NCI-H1048 (cell line): ENCODE measurements around the gene TUBB2B.
A peak's percentile ranks its signal among the peaks of the same experiment; 100 is the strongest.
"Not testable (repeated sequence)": the region's sequence is repeated elsewhere in the genome, so short reads cannot be mapped to it uniquely, and the experiment has no call there.

Experiments used
- DNase-seq: peaks from one replicate; lab custom pipeline; 2025; lab: John Stamatoyannopoulos, UW

TUBB2B gene

DNA sequence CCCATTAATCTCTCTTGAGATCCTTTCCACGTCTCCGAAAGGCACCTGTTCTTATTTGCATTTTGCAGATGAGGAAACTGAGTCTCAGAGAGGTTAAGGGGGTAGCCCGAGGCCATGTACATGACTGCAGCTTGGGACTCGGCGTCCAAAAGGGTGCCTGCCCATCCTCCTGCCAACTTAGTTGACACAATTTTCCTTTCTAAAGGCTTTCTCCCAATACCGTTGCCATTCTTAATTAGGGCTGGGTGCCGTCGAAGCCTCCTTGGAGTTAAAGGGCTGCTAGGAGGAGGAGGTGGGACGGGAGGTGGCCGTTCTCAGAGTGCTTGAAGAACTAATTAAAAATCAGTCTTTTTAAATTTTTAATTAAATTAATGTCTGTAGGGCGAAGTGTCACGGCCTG, 30.7 kb upstream of the TUBB2B start:
- DNase-seq: no peak

DNA sequence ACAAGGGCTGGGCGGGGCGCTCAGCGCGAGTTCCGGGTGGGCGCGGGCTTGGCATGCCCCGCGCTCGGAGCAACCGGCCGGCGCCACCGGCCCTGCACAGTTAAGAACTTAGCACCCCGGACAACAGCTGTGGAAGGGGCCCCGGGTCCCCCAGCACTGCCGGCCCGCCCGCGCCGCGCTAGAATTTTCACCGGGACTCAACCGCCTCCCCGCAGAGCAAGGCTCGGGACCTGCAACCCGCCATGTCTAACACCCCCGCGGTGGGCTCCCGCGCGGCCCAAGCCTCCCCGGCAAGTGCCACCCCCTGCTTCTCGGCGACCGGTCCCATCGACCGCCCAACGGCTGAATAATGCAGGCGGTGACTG, 26.1 kb upstream of the TUBB2B start:
- DNase-seq: no peak

DNA sequence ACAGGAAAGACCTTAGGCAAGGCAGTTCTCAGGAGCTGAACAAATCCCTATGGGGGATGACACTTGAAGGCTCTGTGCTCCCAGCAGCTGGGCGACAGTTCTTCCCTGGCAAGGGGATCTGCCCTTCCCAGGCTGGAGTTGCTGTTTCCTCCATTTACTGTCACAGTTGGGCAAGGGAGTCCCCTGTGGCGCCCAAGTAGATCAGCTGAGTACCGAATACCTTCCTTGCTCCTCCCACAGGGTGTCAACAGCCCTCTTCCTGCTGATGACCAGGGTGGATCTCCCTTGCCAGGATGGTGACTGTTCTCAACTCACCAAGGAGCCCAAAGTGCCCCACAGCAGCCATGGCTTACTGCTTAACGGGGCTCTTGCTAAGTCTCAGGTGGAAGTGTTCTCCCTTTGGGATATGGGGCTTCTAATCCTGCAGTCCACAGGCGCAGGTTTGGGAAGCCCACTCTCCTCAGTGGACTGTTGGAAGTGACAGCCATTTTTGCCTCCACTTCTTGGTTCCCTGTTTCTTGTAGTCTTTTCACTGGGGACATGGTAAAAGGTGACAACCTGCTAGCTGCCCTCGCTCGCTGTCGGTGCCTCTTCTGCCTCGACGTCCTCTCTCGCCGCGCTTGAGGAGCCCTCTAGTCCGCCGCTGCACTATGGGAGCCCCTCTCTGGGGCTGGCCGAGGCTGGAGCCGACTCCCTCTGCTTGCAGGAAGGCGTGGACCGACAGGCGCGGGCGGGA, 25.6 kb upstream of the TUBB2B start:
- no peak for DNase-seq

DNA sequence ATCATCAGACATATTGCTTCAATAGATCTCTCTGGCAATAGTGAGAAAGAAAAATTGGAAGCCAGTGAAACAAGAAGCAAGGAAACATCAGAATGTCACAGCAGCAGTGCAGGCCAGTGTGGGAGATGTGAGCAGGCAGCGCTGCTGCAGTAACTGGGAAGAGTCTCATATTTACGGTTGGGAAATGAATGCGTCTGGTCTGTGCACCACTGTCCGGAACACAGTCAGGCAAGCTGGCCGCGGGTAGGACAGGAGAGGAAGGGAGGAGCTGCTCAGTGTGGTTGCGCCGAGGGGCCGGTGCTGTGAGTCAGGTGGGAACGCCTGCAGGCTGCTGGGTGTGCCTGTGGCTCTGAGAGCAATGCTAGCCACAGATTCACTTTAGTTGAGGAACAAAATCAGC, 24.9 kb upstream of the TUBB2B start:
- DNase-seq: no peak

DNA sequence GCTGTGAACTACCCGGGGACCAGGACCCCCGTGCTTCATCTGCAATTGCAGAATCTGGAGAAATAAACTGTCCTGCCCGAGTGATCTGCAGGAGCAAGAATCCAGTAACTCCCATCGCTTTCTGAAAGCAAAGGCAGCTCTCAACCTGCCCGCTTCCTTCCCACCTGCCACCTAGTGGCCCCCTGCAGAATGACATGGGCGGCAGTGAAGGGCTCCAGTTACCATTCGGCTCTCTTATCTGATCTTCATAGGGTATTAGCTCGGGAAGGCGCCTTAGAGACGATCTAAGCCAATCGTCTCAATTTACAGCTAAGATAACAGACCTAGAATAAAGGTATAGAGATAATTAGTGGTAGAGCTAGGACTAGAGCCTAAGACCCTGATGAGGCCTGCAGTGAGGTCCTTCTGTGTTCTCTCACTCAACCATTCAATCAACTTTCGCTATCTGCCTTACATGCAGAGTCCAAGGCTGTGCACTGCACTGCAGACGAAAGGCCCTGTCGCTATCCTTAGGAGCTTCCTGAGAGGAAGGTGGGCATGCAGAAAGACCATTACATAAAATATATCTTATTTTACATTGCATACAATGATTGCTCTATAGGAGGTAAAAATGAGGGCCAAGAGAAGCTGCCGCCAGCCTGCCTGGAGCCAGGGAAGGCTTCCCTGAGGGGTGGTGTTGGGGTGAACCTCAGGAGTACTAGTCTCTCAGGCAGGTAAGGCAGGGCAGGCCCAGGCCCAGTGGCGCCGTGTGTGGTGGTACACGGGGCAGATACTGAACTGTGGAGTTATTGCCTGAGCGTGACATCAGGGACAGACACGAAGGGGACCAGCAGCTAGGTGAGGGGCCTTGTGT, 24.2 kb upstream of the TUBB2B start:
- DNase-seq: peak; percentile 78

DNA sequence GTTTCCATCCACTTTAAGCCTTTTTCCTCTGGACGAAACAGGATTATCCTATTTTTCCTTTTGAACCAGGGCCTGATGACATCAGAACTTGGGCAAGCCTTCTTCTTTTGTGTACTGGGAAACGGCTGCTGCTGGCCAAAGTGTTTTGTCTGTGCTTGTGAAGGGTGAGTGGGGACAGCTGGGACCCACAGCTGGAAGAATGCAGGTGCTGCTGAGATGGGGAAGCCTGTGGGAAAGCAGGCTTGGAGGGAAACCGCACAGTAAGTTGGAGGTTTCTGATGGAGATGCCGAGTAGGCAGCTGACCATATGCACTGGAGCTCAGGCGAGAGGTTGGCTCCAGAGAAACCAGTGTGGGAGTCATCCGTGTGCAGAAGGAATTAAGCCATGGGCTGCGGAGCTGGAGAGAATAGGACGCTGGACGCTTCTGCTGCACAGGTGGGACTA, 22.8 kb upstream of the TUBB2B start:
- DNase-seq: no peak

DNA sequence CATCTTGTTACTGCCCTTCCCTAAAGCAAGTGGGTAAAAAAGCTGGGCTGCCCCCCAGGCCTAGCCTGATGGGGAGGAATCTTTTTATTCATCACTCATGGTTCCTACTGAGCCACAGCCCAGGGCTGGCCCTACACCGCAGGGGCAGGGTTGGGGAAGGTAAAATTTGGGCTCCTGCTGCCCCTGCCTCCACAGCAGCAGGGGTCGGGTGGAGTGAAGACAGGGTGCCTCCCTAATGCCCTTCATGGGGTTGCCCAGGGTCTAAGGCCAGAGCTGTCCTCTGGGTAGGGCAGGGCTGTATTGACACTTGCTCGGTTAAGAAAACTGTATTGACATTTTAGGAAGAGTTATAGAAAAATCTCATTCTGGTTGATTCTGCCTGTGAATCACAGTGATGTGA, 22.4 kb upstream of the TUBB2B start:
- no peak for DNase-seq

DNA sequence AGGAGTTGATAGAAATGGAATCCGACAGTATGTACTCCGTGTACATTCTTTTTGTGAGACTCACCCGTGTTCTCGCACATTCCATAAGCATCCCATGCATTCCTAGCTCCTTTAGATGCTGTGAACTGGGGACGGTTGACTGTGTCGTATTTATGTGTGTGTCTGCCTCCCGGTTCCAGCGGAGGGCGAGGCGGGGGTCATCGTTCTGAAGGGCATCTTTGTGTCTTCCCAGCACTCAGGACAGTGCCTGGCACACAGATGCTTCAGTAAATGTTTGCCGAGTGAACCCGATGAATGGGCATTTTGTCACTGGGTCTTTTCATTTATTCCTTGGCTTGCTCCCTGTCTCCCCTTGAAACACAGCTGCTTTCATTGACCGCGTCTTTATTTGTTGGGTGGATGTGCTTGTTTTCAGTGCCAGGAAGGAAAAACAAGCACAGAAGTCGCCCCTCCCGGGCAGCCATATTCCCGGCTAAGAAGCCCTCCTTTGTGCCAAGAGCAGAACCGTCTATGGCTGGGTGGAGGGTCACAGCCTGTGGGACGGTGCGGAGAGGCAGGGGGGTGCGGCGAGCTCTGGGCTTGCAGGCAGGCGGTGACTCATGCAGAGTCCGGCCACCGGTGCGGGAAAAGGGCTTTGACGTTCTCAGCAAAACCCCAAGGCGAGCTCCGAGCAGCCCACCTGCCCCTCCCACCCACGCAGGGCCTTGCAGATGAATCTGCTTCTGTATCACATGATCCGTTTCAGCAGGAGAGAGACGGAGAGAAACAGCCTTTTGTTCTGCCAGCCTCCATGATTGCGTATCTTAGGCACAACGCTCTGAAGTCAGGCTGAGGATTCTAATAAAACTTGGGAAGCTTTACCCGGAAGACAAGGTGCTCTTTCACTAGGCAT, 20.0 kb upstream of the TUBB2B start:
- no peak for DNase-seq

DNA sequence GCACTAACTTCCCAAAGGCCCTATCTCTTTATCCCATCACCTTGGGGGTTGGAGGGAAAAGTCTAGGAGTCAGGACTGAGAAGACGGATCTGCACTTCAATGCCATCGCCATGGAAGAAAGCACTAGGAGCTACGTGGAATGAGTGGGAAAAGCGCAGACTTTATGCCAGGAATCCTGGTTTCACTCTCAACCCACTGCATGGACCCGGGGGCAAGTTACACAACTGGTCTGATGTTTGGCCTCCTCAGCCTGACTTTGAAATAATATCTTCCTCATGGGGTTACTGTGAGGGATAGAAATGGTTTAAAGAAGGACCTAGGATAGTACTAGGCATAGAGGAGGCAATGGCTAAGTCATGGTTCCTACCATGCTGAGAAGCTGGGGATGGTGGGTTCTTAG, 17.8 kb upstream of the TUBB2B start:
- DNase-seq: no peak

DNA sequence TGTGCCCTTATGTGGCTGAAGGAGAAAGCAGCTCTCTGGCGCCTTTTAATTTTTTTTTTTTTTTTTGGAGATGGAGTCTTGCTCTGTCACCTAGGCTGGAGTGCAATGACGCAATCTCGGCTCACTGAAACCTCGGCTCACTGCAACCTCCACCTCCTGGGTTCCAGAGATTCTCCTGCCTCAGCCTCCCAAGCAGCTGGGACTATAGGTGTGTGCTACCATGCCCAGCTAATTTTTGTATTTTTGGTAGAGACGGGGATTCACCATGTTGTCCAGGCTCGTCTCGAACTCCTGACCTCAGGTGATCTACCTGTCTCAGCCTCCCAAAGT, 17.3 kb upstream of the TUBB2B start:
- not testable (repeated sequence) for DNase-seq

DNA sequence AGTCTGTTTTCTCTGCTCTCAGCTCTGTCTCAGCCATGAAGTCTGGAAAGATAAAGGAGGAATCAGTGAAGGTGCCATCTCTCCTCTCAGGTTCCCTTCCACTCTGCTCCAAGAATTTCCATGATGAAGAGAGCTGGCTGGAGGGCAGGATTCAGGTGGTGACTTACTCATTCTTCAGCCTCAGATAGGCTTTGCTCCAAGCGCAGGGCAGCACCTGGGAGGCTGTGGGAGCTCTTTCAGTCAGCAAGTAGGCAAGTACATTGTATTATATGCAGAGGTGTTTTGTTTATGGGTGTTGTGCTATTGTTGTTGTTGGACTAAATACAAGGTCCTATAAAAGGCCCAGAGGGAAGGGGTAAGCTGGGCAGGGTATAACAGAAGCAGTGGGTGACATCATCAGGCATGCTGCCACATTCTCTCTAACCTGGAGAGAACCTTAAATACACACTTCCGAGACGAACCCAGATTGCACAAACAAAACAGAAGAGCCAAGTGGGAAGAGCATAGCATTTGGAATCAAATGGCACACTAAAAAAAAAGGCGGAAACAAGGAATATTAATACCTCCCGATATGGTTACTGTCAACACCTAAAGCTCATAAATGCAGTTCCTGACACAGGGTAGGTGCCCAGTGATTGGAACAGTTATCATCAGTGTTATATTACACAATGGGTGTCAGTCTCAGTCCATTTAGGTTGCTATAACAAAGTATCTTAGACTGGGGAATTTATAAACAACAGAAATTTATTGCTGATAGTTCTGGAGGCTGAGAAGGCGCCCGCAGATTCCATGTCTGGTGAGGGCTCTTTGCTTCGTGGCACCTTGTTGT, 16.8 kb upstream of the TUBB2B start:
- DNase-seq: no peak

DNA sequence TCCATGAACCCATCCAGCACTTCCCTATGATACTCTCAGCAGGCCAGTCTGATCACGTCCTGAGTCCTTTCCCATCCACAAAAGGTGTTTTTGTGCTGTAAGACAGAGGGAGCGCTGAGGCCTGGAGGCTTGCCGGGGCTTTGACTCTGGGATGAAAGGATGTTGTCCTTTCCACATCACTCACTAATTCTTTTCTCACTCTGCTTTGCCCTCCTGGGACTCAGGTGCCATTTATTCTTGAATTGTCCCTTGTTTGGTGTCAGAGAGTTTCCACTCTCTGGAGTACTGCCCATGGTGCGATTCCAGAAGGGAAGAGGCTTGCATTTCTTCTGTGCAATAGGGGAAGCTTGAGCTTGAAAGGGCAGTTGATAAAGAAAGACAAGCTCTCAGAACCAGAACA, 15.3 kb upstream of the TUBB2B start:
- DNase-seq: no peak

DNA sequence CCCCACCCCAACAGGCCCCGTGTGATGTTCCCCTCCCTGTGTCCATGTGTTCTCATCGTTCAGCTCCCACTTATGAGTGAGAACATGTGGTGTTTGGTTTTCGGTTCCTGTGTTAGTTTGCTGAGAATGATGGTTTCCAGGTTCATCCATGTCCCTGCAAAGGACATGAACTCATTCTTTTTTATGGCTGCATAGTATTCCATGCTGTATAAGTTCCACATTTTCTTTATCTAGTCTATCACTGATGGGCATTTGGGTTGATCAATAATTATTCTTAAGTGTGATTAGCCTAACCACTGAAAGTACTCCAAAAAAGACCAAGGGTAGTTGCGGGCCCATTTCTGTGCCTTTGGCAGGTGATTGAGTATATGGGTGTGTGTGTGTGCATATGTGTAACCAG, 14.3 kb upstream of the TUBB2B start:
- DNase-seq: not testable (repeated sequence)

DNA sequence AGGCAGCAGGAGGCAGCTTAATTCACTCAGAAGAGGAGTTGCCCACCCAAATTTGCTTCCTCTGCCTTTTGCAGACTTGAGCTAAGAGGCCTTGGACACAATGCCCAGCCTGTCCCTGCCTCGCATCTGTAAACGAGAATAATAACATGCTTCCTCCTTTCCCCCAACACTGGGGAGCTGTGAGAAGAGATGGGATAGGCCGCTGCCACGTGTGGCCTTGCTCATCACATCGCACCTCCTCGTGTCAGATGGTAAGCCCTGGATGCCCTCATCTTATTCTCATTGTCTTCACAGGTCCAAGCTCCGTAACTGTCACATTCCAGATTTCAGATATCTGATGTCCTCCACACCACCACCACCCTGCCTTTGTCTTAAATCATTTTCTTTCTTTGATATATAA, 13.1 kb upstream of the TUBB2B start:
- no peak for DNase-seq

DNA sequence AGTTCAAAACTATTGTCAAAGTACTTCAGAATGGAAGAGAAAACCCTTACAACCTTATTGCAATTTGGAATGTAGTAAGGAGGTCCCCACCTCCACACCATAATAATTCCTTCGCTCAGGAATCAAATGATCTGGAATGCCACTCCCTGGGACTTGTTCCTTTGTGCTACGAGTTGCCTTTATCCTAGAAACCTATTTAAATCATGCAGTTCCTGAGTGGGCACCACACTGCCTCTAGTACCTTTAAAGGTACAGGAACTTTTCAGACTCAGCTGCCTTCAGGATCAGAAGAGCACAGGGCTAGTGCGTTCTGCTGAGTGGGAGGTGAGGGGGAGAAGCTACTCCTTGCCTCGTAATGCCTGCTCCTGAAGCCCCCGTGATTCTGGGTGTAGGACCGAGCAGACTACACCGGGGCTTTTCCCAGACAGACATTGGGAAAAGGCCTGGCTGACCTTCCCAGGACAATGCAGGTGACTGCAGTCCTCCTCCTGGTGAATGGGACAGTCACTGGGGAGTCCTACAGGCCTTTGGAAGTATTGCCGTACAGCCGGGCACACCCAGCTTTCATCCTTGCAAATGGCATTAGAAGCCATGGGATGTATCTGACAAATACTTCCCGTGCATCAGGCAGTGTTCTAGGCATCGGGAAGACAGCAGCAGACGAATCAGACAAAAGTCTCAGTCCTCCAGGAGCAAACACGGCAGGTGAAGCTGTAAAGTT, 11.8 kb upstream of the TUBB2B start:
- DNase-seq: no peak

DNA sequence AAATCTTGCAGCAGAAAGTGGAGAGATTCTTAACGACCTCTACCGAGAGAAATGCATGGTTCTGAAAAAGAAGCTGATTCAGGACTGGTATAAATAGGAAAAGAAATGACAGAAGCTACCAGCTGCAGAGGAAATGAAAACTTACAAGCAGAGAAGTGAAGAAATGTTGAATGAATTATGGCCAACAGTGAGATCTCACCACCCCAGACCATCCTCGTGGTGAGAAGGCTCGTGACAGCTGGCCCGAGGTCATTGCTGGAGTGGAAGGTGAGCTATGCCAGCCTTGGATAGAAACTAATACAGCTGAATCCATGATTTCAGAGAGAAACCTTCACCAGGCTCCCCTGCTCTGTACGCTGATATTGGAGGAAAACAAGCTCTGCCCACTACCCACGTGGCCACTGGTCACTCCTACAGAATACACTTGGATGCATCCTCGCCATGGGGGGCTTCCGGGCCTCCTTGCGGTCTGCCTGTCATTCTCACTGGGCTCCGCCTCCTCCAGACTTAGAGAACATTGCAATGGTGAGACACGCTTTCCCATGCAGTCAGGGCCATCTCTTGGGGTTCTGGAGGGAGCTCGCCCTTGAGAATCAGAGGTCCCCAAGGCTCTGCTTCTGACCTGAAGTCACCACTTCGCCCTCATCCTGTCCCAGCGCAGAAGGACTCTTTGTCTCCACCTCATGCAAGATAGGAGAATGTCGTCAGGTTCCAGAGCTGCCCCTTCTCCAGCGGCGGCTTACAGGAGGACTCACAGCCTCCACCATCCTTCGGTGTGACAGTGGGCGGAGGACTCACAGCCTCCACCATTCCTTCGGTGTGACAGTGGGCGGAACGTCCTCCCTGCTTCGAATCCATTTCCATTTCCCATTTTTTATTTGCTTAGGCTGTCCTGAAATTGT, 10.6 kb upstream of the TUBB2B start:
- DNase-seq: no peak

DNA sequence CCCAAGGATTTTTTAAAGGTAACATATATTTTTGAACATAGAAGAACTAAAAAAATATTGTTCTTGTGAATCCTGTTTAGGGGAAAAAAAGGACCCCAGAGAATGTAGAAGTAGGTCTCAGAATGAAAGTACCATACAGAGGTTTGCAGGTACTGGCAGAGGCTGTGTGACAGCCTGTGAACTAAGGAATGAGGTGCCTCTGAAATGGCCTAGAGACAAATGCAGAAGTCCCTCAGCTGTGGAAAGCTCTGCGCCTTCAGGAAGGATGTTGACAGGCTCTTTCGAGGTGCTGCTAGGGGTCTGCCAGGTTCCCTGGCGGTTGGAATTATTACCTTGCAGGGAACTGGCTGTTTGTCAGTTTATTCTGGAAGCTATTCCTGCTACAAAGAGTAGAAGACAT, 8.6 kb upstream of the TUBB2B start:
- no peak for DNase-seq

DNA sequence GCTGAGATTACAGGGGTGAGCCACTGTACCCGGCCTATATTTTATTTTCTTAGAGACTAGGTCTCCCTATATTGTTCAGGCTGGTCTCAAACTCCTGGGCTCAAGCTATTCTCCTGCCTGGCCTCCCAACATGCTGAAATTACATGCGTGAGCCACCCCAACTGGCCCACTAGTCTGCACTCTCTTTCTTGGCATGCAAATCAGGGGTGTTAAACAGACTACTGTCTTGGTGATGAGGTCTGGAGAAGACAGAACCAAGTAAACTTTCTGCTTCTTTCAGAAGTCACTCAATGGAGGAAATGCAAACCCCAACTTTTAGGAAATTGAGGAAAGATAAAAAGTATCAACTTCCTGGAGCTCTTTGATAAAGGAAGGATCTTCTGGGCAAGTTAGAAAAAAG, 8.0 kb upstream of the TUBB2B start:
- DNase-seq: no peak

DNA sequence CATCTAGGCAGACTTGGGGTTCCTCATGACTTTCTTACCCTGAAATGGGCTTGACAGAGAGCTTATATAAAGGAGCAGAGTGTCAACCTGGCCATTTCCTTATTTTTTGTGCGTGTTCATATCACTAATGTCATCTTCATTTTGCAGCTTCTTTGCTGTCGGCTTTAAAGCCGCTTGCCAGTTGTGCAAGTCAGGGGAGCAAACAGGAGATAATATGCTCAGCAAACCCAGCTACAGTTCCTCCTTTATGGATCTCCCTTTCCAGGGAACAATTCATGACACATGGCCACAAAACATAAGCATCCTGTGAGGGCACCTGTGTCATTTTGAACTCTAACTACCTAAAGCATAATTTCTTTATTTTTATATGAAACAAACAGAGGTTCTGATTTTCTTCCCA, 6.5 kb upstream of the TUBB2B start:
- DNase-seq: no peak

DNA sequence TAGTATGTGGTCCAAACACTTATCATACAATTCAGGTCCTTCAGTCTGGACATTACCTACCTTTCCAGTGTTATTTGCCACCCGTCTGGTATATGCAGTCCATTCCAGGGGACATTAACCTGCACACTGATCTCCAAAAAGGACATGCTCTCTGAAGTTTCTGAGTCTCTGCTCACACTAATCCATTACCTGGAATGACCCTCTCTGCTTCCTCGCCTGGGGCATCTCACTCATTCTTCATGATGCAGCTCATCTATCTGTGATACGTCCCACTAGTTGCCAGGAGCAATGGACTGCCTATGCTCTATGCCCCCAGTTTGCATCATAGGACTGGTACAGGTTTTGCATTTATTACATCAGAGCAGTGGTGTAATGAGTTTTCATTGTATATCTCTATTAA, 5.9 kb upstream of the TUBB2B start:
- DNase-seq: no peak
